HCT116 (cell line): ENCODE measurements around the gene HGFAC. TPM values are rescaled to one million over a fixed set of nuclear protein-coding genes. Genes with fewer than 3 reads are reported as not detected.

Source experiments
- ATAC-seq: fragments of 200-7000 bp; cut with Tn5 transposase; 2 replicates; pipeline ENCODE4 v1.9.1; 2020; ENCODE audit warnings: mild to moderate bottlenecking, moderate library complexity
- BruUV-seq: library from RNA; stranded (reverse); fragments of 400-500 nt; replicated peaks from 2 replicates; lab custom pipeline; 2021; lab: Mats Ljungman, UMichigan
- CTCF ChIA-PET: fragments of 300-600 bp; sonication (Branson Sonifier 250); formaldehyde crosslinking; loops from one replicate; lab custom pipeline; 2021; ENCODE audit warnings: antibody characterized with exemption; lab: Charles Lee
- POLR2A ChIA-PET: fragments of 300-600, 350-600 bp; sonication (Branson Sonifier 250); formaldehyde crosslinking; loops from one replicate; lab custom pipeline; 2021; ENCODE audit warnings: antibody characterized with exemption; lab: Charles Lee
- RAD21 ChIA-PET, 2 experiments: fragments of 300-600 bp; sonication (Branson Sonifier 250); formaldehyde crosslinking; loops; one replicate each; lab custom pipeline; 2023; ENCODE audit warnings: low total read pairs in 2 of 2; ENCODE audit not compliant: uncharacterized antibody in 2 of 2, unreplicated experiment in 2 of 2, low non-redundant PET in 1 of 2; lab: Charles Lee
- DNase-seq: peaks from one replicate; pipeline ENCODE4 v3.0.0-alpha.2; 2010; ENCODE audit warnings: low read depth, low spot score
- H2AFZ ChIP-seq: fragments of 200-600 bp; shearing (Covaris generic), sonication (generic); 2 replicates; pipeline ENCODE4 v1.6.1; 2017; ENCODE audit warnings: low read depth, mixed run types, mixed read lengths, antibody characterized with exemption, low read length; ENCODE audit not compliant: poor library complexity, severe bottlenecking
- H3K27ac ChIP-seq: 2 replicates; pipeline ENCODE4 v1.5.1; 2012; ENCODE audit warnings: low read depth, low read length
- H3K27me3 ChIP-seq: fragments of 200-600 bp; sonication (generic); 2 replicates; pipeline ENCODE4 v1.6.1; 2016; ENCODE audit warnings: mixed run types, low read length, mixed read lengths; ENCODE audit not compliant: insufficient read depth
- H3K36me3 ChIP-seq, 2 experiments: fragments of 200-500 bp in 1 of 2; fragments of 200-600 bp in 1 of 2; sonication (Bioruptor generic) in 1 of 2; sonication (generic) in 1 of 2; 2 replicates each; pipeline versions ENCODE4 v1.5.1 to v1.6.1; 2014 to 2016; ENCODE audit warnings: low read length in 2 of 2, inconsistent platforms in 1 of 2, mixed read lengths in 1 of 2, mixed run types in 1 of 2; ENCODE audit not compliant: insufficient read depth in 2 of 2, control insufficient read depth in 1 of 2
- H3K4me1 ChIP-seq, 2 experiments: fragments of 200-600 bp in 1 of 2; sonication (generic) in 1 of 2; 2 replicates each; pipeline versions ENCODE4 v1.5.1 to v1.6.1; 2012 to 2017; ENCODE audit warnings: low read length in 2 of 2, inconsistent platforms in 1 of 2, mild to moderate bottlenecking in 1 of 2, mixed read lengths in 1 of 2, mixed run types in 1 of 2, moderate library complexity in 1 of 2; ENCODE audit not compliant: insufficient read depth in 2 of 2, control insufficient read depth in 1 of 2
- H3K4me2 ChIP-seq: fragments of 200-600 bp; sonication (generic); 2 replicates; pipeline ENCODE4 v1.6.1; 2017; ENCODE audit warnings: mixed run types, low read length, mixed read lengths
- H3K4me3 ChIP-seq, 2 experiments: fragments of 200-600 bp in 1 of 2; sonication (generic) in 1 of 2; replicated peaks in 1 of 2; 2 replicates each; pipeline ENCODE4 v1.5.1; 2011 to 2016; ENCODE audit warnings: low read length in 2 of 2, control low read depth in 1 of 2, low read depth in 1 of 2, mild to moderate bottlenecking in 1 of 2, mixed read lengths in 1 of 2, mixed run types in 1 of 2
- H3K79me2 ChIP-seq: fragments of 200-600 bp; sonication (generic); 2 replicates; pipeline ENCODE4 v1.6.1; 2017; ENCODE audit warnings: mild to moderate bottlenecking, mixed run types, low read length, moderate library complexity, mixed read lengths; ENCODE audit not compliant: insufficient read depth
- H3K9ac ChIP-seq: fragments of 200-600 bp; sonication (generic); 2 replicates; pipeline ENCODE4 v1.6.1; 2016; ENCODE audit warnings: low read length, mixed read lengths
- H3K9me2 ChIP-seq: fragments of 200-600 bp; sonication (generic), shearing (Covaris generic); 2 replicates; pipeline ENCODE4 v1.6.1; 2017; ENCODE audit warnings: mixed run types, mild to moderate bottlenecking, moderate library complexity; ENCODE audit not compliant: insufficient read depth
- H3K9me3 ChIP-seq, 2 experiments: fragments of 200-500 bp in 1 of 2; fragments of 200-600 bp in 1 of 2; sonication (Bioruptor generic) in 1 of 2; sonication (generic) in 1 of 2; 2 replicates each; pipeline ENCODE4 v1.6.1; 2014 to 2017; ENCODE audit warnings: low read length in 2 of 2, mixed read lengths in 2 of 2, inconsistent platforms in 1 of 2, low read depth in 1 of 2, mild to moderate bottlenecking in 1 of 2, mixed run types in 1 of 2, moderate library complexity in 1 of 2; ENCODE audit not compliant: control insufficient read depth in 1 of 2, insufficient read depth in 1 of 2
- H4K20me1 ChIP-seq: fragments of 200-600 bp; sonication (generic), shearing (Covaris generic); 2 replicates; pipeline ENCODE4 v1.6.1; 2017; ENCODE audit warnings: mixed run types, mild to moderate bottlenecking, moderate library complexity; ENCODE audit not compliant: insufficient read depth
- CBX3 ChIP-seq: IDR thresholded peaks from 2 replicates; pipeline ENCODE4 v1.6.1; 2012; ENCODE audit warnings: low read depth
- CEBPB ChIP-seq: IDR thresholded peaks from 2 replicates; pipeline ENCODE4 v1.6.1; 2012; ENCODE audit warnings: low read depth
- EGR1 ChIP-seq: IDR thresholded peaks from 2 replicates; pipeline ENCODE4 v1.6.1; 2012; ENCODE audit warnings: low read depth
- EZH2 ChIP-seq: fragments of 200-600 bp; sonication (generic); IDR thresholded peaks from 2 replicates; pipeline ENCODE4 v1.6.1; 2017; ENCODE audit warnings: antibody characterized with exemption, mixed run types
- EZH2phosphoT487 ChIP-seq: fragments of 200-600 bp; IDR thresholded peaks from 2 replicates; pipeline ENCODE4 v1.6.1; 2018; ENCODE audit warnings: antibody characterized with exemption, borderline replicate concordance
- FOSL1 ChIP-seq: IDR thresholded peaks from 2 replicates; pipeline ENCODE4 v1.6.1; 2012; ENCODE audit warnings: low read depth
- JUND ChIP-seq: IDR thresholded peaks from 2 replicates; pipeline ENCODE4 v1.6.1; 2012
- MAX ChIP-seq: IDR thresholded peaks from 2 replicates; pipeline ENCODE4 v1.6.1; 2012
- POLR2A ChIP-seq: IDR thresholded peaks from 2 replicates; pipeline ENCODE4 v1.7.0; 2011; ENCODE audit warnings: borderline replicate concordance; ENCODE audit not compliant: insufficient read depth, insufficient read length; ENCODE audit errors: extremely low read depth
- POLR2AphosphoS5 ChIP-seq: IDR thresholded peaks from 2 replicates; pipeline ENCODE4 v1.6.1; 2011; ENCODE audit warnings: mild to moderate bottlenecking, low read depth, low read length, moderate library complexity
- RAD21 ChIP-seq: IDR thresholded peaks from 2 replicates; pipeline ENCODE4 v1.6.1; 2012; ENCODE audit warnings: low read depth, mild to moderate bottlenecking
- SIN3A ChIP-seq: IDR thresholded peaks from 2 replicates; pipeline ENCODE4 v1.6.1; 2012; ENCODE audit warnings: low read depth
- SP1 ChIP-seq: IDR thresholded peaks from 2 replicates; pipeline ENCODE4 v1.6.1; 2012; ENCODE audit warnings: low read depth
- SRF ChIP-seq: IDR thresholded peaks from 2 replicates; pipeline ENCODE4 v1.6.1; 2012; ENCODE audit warnings: low read depth
- TCF7L2 ChIP-seq: IDR thresholded peaks from 2 replicates; pipeline ENCODE4 v1.7.0; 2011; ENCODE audit warnings: borderline replicate concordance, inconsistent platforms; ENCODE audit not compliant: insufficient read depth, insufficient read length; ENCODE audit errors: extremely low read depth
- YY1 ChIP-seq: IDR thresholded peaks from 2 replicates; pipeline ENCODE4 v1.6.1; 2011; ENCODE audit warnings: low read length, low read depth, moderate library complexity, mild to moderate bottlenecking; ENCODE audit not compliant: insufficient replicate concordance; ENCODE audit errors: extremely low read depth
- intact Hi-C: fragments of 100-400 bp; cut with micrococcal nuclease; formaldehyde crosslinking; loops from 2 replicates; pipeline ENCODE4 v1.10.0; 2022
- total RNA-seq: library from RNA; stranded (reverse); gene quantifications from one replicate; pipeline ENCODE4 v1.2.1, GENCODE V29; 2021; ENCODE audit not compliant: unreplicated experiment
- TF ChIP-seq, protein P1 (sequence below): IDR thresholded peaks from 2 replicates; pipeline ENCODE4 v1.6.1; 2011; ENCODE audit warnings: mild to moderate bottlenecking, low read length, moderate library complexity; ENCODE audit not compliant: insufficient replicate concordance; ENCODE audit errors: extremely low read depth

The HGFAC gene
- total RNA-seq, 1 experiment from 2014 or later = 1.1 TPM

DNA sequence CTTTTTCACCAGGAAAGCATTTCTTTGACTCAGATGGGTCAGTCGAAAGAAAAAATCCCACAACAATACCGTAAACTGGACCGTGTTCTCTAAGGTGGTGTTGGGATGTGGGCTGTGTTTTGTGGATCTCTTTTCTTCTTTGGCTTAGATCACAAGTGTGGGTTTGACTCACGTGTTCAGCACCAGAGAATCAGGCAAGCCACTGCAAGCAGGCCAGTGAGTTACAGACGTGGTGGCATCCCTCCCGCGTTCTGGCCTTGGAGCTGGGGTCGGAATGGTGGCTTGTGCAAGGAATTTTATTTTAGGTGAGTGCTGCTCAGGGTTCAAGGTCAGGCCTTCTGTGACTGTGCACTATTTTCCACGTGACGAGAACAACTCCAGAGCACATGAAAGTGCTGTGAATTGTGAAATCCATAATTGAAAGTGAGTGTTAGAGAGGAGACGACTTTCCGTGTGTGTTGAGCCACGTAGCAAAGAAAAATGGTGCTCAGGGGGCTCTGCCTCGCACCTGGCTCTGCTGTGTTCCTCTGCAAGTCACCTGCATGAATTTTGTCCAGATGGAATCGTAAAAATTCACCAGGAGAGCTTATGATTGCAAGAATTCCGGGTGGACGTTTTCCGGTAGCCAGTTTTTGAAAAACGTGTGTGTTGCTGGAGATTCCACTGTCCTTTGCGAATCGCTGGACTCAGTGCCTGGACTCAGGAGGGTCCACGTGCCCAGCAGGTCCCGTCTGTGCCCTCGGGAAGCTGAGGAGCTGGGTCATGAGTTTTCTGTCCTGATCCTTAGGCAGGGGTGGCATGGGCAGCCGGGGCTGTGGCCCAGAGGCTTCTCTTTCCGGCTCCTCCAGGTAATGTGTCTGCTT is 33.6 kb upstream of the HGFAC start:
- intact Hi-C loops = no loop called here
- no peak for ATAC-seq
- no peaks in the 10 kb centered on the region for H3K27me3 ChIP-seq
- H3K4me2 ChIP-seq = no peak overlapping the region
- RAD21 ChIA-PET = no interaction called here
- no peak overlapping the region for H3K4me3 ChIP-seq
- H3K9me3 ChIP-seq = no peaks in the 10 kb centered on the region
- H3K36me3 ChIP-seq = no peaks in the 10 kb centered on the region
- no TSS peak for BruUV-seq
- no peaks in the 10 kb centered on the region for H3K79me2 ChIP-seq
- DNase-seq = no peak
- no peak overlapping the region for H3K9ac ChIP-seq
- no peak overlapping the region for H2AFZ ChIP-seq
- no peaks in the 10 kb centered on the region for H3K4me1 ChIP-seq
- H3K9me2 ChIP-seq = no peaks in the 10 kb centered on the region
- H4K20me1 ChIP-seq = no peaks in the 10 kb centered on the region
- POLR2A ChIA-PET = no interaction called here
- TF ChIP-seq JUND (no peak), FOSL1 (no peak), SRF (no peak), RAD21 (no peak), SIN3A (no peak), SP1 (no peak), EZH2phosphoT487 (no peak), TCF7L2 (no peak), YY1 (no peak), CEBPB (no peak), POLR2A (no peak), EGR1 (no peak), MAX (no peak), POLR2AphosphoS5 (no peak), CBX3 (no peak), EZH2 (no peak)
- TF ChIP-seq, protein P1, sequence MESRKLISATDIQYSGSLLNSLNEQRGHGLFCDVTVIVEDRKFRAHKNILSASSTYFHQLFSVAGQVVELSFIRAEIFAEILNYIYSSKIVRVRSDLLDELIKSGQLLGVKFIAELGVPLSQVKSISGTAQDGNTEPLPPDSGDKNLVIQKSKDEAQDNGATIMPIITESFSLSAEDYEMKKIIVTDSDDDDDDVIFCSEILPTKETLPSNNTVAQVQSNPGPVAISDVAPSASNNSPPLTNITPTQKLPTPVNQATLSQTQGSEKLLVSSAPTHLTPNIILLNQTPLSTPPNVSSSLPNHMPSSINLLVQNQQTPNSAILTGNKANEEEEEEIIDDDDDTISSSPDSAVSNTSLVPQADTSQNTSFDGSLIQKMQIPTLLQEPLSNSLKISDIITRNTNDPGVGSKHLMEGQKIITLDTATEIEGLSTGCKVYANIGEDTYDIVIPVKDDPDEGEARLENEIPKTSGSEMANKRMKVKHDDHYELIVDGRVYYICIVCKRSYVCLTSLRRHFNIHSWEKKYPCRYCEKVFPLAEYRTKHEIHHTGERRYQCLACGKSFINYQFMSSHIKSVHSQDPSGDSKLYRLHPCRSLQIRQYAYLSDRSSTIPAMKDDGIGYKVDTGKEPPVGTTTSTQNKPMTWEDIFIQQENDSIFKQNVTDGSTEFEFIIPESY = no peak
- no peak overlapping the region for H3K27ac ChIP-seq
- CTCF ChIA-PET = no interaction called here
